PC-3 (cell line): ENCODE results near the gene PCSK5. TPM values are rescaled to one million over a fixed set of nuclear protein-coding genes. Genes with fewer than 3 reads are reported as not detected.
"Not testable (repeated sequence)": the region's sequence is repeated elsewhere in the genome, so short reads cannot be mapped to it uniquely, and the experiment has no call there.

Experiments
- ATAC-seq: fragments of 200-7000 bp; cut with Tn5 transposase; 2 replicates; pipeline ENCODE4 v1.9.1; 2020; ENCODE audit warnings: mild to moderate bottlenecking, moderate library complexity
- BruUV-seq: library from RNA; stranded (reverse); fragments of 400-500 nt; replicated peaks from 2 replicates; lab custom pipeline; 2021; lab: Mats Ljungman, UMichigan
- CTCF ChIA-PET: fragments of 300-600 bp; sonication (Branson Sonifier 250); formaldehyde crosslinking; loops from one replicate; lab custom pipeline; 2022; ENCODE audit warnings: antibody characterized with exemption; lab: Charles Lee
- POLR2A ChIA-PET: fragments of 300-600 bp; sonication (Branson Sonifier 250); formaldehyde crosslinking; loops from one replicate; lab custom pipeline; 2022; ENCODE audit warnings: antibody characterized with exemption; ENCODE audit not compliant: unreplicated experiment; lab: Charles Lee
- DNase-seq: peaks from one replicate; pipeline ENCODE4 v3.0.0-alpha.2; 2015
- H2AFZ ChIP-seq: fragments of 300-600 bp; sonication (generic); 2 replicates; pipeline ENCODE4 v1.6.0; 2016; ENCODE audit warnings: antibody characterized with exemption, low read length
- H3F3A ChIP-seq: fragments of 300-600 bp; sonication (generic); one replicate; pipeline ENCODE4 v1.6.0; 2017; ENCODE audit warnings: antibody characterized with exemption, low read length, control low read depth, mild to moderate bottlenecking; ENCODE audit not compliant: unreplicated experiment
- H3K27ac ChIP-seq: fragments of 300-600 bp; sonication (generic); 2 replicates; pipeline ENCODE4 v1.5.1; 2016; ENCODE audit warnings: mild to moderate bottlenecking, low read length
- H3K27me3 ChIP-seq: fragments of 300-600 bp; sonication (generic); 2 replicates; pipeline ENCODE4 v1.6.1; 2016; ENCODE audit warnings: low read length, mixed read lengths
- H3K36me3 ChIP-seq: fragments of 300-600 bp; sonication (generic); 2 replicates; pipeline ENCODE4 v1.6.1; 2016; ENCODE audit warnings: low read depth, mixed run types, low read length, mixed read lengths
- H3K4me1 ChIP-seq: fragments of 300-600 bp; sonication (generic); 2 replicates; pipeline ENCODE4 v1.5.1; 2016; ENCODE audit warnings: low read length; ENCODE audit not compliant: insufficient read depth
- H3K4me2 ChIP-seq: fragments of 300-600 bp; sonication (generic); 2 replicates; pipeline ENCODE4 v1.6.0; 2016; ENCODE audit warnings: low read length
- H3K4me3 ChIP-seq: fragments of 300-600 bp; sonication (generic); 2 replicates; pipeline ENCODE4 v1.5.1; 2016; ENCODE audit warnings: mild to moderate bottlenecking, low read length, mixed read lengths
- H3K79me2 ChIP-seq: fragments of 300-600 bp; sonication (generic); 2 replicates; pipeline ENCODE4 v1.6.1; 2017; ENCODE audit warnings: low read length, mixed read lengths
- H3K9ac ChIP-seq: fragments of 300-600 bp; sonication (generic); 2 replicates; pipeline ENCODE4 v1.6.0; 2016; ENCODE audit warnings: mild to moderate bottlenecking, low read length
- H3K9me2 ChIP-seq: fragments of 300-600 bp; sonication (generic); replicated peaks from 2 replicates; pipeline ENCODE4 v1.6.1; 2016; ENCODE audit warnings: mixed run types, low read length, mixed read lengths
- H3K9me3 ChIP-seq: fragments of 300-600 bp; sonication (generic); 2 replicates; pipeline ENCODE4 v1.6.1; 2016; ENCODE audit warnings: low read length, mixed read lengths
- H4K20me1 ChIP-seq: fragments of 300-600 bp; sonication (generic); 2 replicates; pipeline ENCODE4 v1.6.1; 2016; ENCODE audit warnings: low read length, mixed read lengths
- EZH2 ChIP-seq: fragments of 300-600 bp; sonication (generic); IDR thresholded peaks from one replicate; pipeline ENCODE4 v1.6.1; 2017; ENCODE audit warnings: antibody characterized with exemption, mild to moderate bottlenecking, low read length; ENCODE audit not compliant: unreplicated experiment
- EZH2phosphoT487 ChIP-seq: fragments of 300-600 bp; sonication (generic); IDR thresholded peaks from 2 replicates; pipeline ENCODE4 v1.6.1; 2018; ENCODE audit warnings: mild to moderate bottlenecking, antibody characterized with exemption, low read length, borderline replicate concordance
- intact Hi-C: fragments of 100-400 bp; cut with micrococcal nuclease; formaldehyde crosslinking; loops from 2 replicates; pipeline ENCODE4 v1.9.0; 2023
- total RNA-seq: library from RNA; depleted of rRNA; stranded (reverse); fragments of >200 nt; gene quantifications from 2 replicates; pipeline ENCODE4 v1.2.3, GENCODE V29; 2014
- TF ChIP-seq, protein P1 (sequence below): fragments of 300-600 bp; sonication (generic); conservative IDR thresholded peaks from 2 replicates; pipeline ENCODE4 v1.5.1; 2017; ENCODE audit warnings: antibody characterized with exemption, low read depth, mild to moderate bottlenecking, low read length

The PCSK5 gene
- total RNA-seq, 1 experiment from 2014 or later, result not detected

GRCh38 chr9:76358628-76359280 is 468.3 kb downstream of the PCSK5 start:
- Histone ChIP-seq H3K79me2 (no peaks in the 10 kb centered on the region), H4K20me1 (no peaks in the 10 kb centered on the region), H3K9me2 (no peaks in the 10 kb centered on the region), H3K4me2 (no peak overlapping the region), H3F3A (no peaks in the 10 kb centered on the region), H3K27ac (no peak overlapping the region), H3K4me3 (no peak overlapping the region), H3K9me3 (no peaks in the 10 kb centered on the region), H3K9ac (no peak overlapping the region), H2AFZ (no peak overlapping the region), H3K36me3 (no peaks in the 10 kb centered on the region), H3K4me1 (no peaks in the 10 kb centered on the region), H3K27me3 (no peaks in the 10 kb centered on the region)
- no TSS peak for BruUV-seq
- ATAC-seq (no peak), DNase-seq (no peak)
- CTCF ChIA-PET, result no interaction called here
- intact Hi-C loops, result no loop called here
- POLR2A ChIA-PET, result no interaction called here
- TF ChIP-seq EZH2phosphoT487, result no peak
- TF ChIP-seq, protein P1, sequence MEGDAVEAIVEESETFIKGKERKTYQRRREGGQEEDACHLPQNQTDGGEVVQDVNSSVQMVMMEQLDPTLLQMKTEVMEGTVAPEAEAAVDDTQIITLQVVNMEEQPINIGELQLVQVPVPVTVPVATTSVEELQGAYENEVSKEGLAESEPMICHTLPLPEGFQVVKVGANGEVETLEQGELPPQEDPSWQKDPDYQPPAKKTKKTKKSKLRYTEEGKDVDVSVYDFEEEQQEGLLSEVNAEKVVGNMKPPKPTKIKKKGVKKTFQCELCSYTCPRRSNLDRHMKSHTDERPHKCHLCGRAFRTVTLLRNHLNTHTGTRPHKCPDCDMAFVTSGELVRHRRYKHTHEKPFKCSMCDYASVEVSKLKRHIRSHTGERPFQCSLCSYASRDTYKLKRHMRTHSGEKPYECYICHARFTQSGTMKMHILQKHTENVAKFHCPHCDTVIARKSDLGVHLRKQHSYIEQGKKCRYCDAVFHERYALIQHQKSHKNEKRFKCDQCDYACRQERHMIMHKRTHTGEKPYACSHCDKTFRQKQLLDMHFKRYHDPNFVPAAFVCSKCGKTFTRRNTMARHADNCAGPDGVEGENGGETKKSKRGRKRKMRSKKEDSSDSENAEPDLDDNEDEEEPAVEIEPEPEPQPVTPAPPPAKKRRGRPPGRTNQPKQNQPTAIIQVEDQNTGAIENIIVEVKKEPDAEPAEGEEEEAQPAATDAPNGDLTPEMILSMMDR, result no peak

GRCh38 chr9:76359365-76359764 is 468.9 kb downstream of the PCSK5 start:
- DNase-seq, result no peak
- intact Hi-C loops, result no loop called here
- H3K27me3 ChIP-seq, result no peaks in the 10 kb centered on the region
- H3K4me2 ChIP-seq, result no peak overlapping the region
- H3K9me3 ChIP-seq, result no peaks in the 10 kb centered on the region
- no peaks in the 10 kb centered on the region for H4K20me1 ChIP-seq
- H2AFZ ChIP-seq, result no peak overlapping the region
- ChIA-PET POLR2A (no interaction called here), CTCF (no interaction called here)
- no peaks in the 10 kb centered on the region for H3K9me2 ChIP-seq
- H3K27ac ChIP-seq, result no peak overlapping the region
- TF ChIP-seq EZH2phosphoT487, result no peak
- TF ChIP-seq, protein P1, result no peak
- no peak for TF ChIP-seq EZH2
- H3F3A ChIP-seq, result no peaks in the 10 kb centered on the region
- no peaks in the 10 kb centered on the region for H3K4me1 ChIP-seq
- BruUV-seq, result no TSS peak
- no peak overlapping the region for H3K9ac ChIP-seq
- no peak overlapping the region for H3K4me3 ChIP-seq
- no peak for ATAC-seq
- H3K36me3 ChIP-seq, result no peaks in the 10 kb centered on the region
- no peaks in the 10 kb centered on the region for H3K79me2 ChIP-seq

- Histone ChIP-seq H3K9me2 (no peaks in the 10 kb centered on the region), H2AFZ (no peak overlapping the region), H3K36me3 (no peaks in the 10 kb centered on the region), H3K4me3 (no peak overlapping the region), H3K4me1 (no peaks in the 10 kb centered on the region), H3K27me3 (no peaks in the 10 kb centered on the region), H3K79me2 (no peaks in the 10 kb centered on the region), H4K20me1 (no peaks in the 10 kb centered on the region), H3K9me3 (no peaks in the 10 kb centered on the region), H3K4me2 (no peak overlapping the region), H3K9ac (no peak overlapping the region), H3F3A (no peaks in the 10 kb centered on the region), H3K27ac (no peak overlapping the region)
- POLR2A ChIA-PET, result no interaction called here
- intact Hi-C loops, result no loop called here
- TF ChIP-seq, protein P1, result no peak
- TF ChIP-seq EZH2phosphoT487, result no peak
- no peak for TF ChIP-seq EZH2
- CTCF ChIA-PET, result no interaction called here
- BruUV-seq, result no TSS peak
- no peak for DNase-seq
- no peak for ATAC-seq
These were observed 469.3 kb downstream of the PCSK5 start for GRCh38 chr9:76359766-76360165.

GRCh38 chr9:76362332-76363031 is 472.0 kb downstream of the PCSK5 start:
- H3K9ac ChIP-seq, H3K27ac ChIP-seq, H3K4me2 ChIP-seq, H3K36me3 ChIP-seq, H3K4me1 ChIP-seq, POLR2A ChIA-PET, BruUV-seq, H2AFZ ChIP-seq, intact Hi-C loops, H4K20me1 ChIP-seq, H3K9me3 ChIP-seq, H3K79me2 ChIP-seq, H3K9me2 ChIP-seq, CTCF ChIA-PET, DNase-seq, H3K4me3 ChIP-seq, H3F3A ChIP-seq, ATAC-seq, H3K27me3 ChIP-seq: not testable (repeated sequence)
